ENCODE measurements around the gene GRK7.

GRCh38 chr3:141811348-141811747, 48.1 kb downstream of the GRK7 start:
- TF ChIP-seq RFX5 (IDR thresholded peaks at IDR 0.05; ENCODE audit: low read length) (no peak), CTCF (IDR thresholded peaks at IDR 0.05) (no peak)
